ENCODE results near the gene METTL14. TPM values are rescaled to one million over a fixed set of nuclear protein-coding genes. Genes with fewer than 3 reads are reported as not detected.

METTL14 gene
- 15.6 and 23.1 TPM in 2 replicates for total RNA-seq

DNA sequence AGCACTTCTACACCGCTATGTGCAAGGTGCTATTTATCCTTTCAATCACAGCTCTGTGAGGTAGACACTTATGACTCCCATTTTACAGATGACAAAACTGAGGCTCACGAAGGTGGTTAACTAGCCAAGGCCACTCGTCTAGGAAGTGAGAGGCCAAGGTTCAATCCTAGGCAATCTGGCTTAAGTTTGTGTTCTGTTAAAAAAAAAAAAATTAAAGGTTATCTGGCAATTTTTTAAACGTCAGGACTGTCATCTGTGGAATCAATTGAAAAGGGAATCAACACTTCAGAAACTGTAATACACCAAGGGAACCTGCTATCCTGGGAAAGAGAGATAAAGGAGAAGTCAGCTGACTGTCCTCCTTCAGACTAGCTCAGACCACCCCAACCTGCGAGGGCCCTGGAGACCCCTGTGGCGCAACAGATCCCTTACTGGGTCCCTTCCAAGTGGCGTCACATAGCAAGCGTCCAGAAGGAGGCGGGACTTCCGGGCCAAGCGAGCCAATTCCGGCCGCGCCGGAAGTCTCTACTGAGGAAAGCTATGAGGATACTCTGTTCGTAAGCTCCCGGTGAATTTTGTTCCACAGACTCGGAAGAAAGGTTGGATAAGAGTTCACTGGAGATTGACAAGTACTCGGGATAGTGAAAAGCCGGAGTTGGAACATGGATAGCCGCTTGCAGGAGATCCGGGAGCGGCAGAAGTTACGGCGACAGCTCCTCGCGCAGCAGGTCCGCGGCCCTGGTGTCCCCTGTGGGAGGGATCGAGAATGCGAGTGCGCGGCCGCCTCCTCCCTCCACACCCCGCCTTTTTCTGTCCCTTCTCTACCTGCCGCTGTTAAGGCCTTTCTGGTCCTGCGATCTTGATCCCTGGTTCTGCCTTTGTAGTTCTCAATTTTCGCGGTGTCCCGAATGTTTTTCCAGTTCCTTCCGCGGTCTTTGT, at the start of gene METTL14:
TSS of gene METTL14 (plus strand) at position 520 of the 939 bp plus-strand sequence. CDS start at position 663, 143 bp downstream.

Other genes with a start within 250 kb of the METTL14 start
- gene SEC24D, start 150.7 kb downstream of the METTL14 start, total RNA-seq = 55.8 and 67.4 TPM in 2 replicates
- gene SYNPO2, start 203.5 kb downstream of the METTL14 start, total RNA-seq = 9.7 and 17.9 TPM in 2 replicates